Ecto neural progenitor cell (in vitro differentiated cells): ENCODE results near the gene RALY.
"Not testable (repeated sequence)": the region's sequence is repeated elsewhere in the genome, so short reads cannot be mapped to it uniquely, and the experiment has no call there.

ENCODE experiments used
- DNase-seq: peaks from one replicate; pipeline ENCODE4 v3.0.0-alpha.2; 2018; ENCODE audit warnings: low spot score

The RALY gene

DNA sequence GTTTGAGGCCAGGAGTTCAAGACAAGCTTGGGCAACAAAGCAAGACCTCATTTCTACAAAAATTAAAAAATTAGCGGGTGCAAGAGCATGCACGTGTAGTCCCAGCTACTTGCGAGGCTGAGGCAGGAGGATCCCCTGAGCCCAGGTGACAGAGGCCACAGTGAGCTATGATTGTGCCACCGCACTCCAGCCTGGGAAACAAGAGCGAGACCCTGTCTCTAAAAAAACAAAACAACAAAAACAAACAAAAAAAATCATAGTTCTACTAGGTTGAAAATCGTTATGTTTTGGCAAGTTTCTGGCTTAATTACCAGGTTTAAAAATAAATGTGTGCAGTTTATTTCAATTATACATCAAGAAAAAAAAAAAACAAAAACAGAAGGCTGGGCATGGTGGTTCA lies 115.7 kb downstream of the RALY start:
- no peak for DNase-seq

DNA sequence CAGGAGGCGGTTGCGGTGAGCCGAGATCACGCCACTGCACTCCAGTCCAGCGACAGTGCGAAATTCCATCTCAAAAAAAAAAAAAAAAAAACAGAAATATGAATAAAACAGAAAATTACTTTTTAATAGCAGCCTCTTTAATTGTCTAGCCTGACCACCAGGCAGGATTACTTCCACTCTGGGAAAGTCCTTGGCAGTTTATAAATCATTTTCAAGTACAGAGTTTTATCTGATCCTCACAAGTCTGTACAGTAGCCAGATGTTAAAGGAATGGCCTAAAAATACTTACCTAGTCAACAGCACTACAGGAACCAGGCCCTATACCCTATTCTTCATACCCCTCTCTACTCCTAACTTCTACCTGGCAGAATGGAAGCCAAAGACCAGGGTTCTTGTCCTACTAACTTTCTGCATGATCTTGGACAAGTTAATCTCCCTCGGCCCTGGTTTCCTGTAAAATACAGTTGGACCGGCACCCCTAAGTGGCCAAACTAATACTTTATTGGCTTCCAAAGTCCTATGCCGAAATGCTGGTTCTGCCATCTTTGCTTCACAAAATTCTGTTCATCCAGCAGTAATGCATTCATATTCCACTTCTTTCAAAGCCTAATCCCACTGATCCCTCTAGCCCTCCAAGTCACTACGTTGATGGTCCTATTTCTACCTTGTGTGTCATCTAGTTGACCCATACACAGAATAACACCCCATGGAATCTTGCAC lies 116.5 kb downstream of the RALY start:
- DNase-seq: no peak

DNA sequence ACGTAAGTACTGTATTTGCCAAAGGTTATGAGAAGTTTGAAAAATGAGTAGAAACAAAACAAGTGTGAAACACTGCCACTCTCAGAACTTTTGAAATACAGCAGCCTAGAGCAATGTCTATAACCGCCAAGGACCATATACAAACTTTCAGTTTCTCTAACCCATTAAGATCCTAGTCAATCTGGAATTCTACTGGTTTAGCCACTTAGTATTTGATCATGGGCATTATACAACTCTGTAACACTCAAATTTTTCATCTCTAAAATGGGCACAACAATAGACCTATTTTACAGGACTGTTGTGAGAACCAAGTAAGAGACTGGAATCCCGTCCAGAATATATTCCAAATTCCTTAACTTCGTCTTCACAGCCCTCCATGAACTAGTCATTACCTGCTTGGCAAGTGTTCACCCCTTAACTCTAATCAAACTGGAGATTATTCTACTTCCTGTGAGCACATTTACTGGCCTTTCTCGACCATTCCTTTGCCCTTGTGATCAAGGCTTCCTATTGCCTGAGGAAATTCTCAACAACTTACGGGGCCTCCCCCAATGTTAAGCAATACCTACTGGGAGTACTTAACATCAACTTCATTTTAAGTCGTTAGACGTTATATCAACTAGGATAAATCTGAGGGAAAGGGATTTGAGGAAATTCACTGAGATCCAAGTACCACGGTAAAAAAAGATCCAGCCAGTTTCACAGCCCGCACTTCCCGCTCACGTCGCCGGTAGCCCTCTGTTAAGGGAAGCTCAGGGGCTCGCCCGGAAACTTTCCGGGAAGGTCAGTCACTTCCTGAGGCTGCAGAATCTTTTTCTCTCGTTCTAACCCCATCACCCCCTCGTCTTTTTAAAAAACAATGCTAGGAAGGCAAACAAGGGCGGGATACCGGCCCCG lies 117.3 kb downstream of the RALY start:
- DNase-seq: no peak

DNA sequence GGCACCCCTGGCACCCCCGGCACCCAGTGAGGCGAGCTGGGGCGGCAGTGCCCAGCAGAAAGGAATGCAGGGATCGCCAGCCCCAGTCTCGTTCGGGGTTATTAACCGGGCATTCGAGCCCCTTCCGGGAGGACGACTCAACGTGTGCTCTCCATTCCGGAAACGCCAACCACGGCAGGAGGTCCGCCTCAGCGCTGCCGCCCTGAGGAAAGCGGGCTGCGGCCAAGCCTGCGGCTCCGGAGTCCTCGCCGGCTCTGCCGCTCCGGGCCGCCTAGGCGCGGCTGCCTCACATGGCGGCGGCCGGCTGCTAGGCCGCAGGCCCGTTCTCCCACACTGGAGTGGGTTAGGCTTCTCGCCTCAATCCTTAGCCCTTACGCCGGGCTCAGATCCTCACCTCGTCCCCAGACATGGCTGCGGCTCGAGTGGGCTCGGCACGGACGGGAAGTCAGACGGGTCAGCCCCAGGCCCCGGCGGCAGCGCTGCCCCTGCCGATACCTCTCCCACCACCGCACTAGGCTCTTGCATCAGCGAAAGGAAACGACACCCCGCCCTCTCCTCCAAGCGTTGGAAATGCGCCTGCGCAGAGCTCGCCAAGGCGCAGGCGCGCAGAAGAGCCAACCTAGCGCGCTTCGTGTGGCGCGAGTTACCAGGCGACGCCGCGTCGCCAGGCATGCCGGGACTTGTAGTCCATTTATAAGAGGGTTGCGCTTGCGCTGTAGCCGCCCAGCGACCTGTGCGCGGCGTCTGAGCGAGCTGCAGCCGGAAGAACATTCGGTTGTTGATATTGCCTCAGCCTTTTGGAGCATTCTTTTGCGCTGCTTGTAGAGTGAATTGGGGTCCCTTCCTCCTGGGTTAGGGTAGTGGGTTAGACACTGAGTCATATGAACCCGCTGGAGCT lies 118.2 kb downstream of the RALY start, which contains the start of gene EIF2S2:
Gene EIF2S2, minus strand, starts transcription at position 542 of the 898 bp plus-strand sequence. Its CDS starts 133 bp downstream, at position 409.
- peak; percentile 97 for DNase-seq

GRCh38 chr20:34112600-34113101 lies 118.9 kb downstream of the RALY start:
- peak; percentile 57 for DNase-seq

DNA sequence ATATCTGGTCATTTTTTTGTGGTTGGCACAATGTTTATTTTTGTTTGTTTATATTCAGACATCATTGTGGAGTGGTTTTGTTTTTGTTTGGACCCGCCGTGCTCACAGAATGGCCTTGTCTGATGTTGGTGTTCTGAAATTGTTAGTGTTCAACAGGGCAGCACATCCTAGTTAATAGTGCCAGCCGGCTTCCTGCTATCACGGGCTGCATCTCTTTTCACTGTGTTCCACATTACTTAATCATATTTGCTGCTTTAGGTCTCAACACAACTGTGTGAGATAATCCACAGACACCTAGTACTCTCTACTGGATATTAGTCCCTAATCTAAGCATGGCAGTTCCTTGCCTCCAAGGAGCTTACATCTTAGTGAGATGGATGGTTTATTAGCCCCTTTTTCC lies 121.1 kb downstream of the RALY start:
- no peak for DNase-seq

- no peak for DNase-seq
Observed at GRCh38 chr20:34115232-34115631, 121.5 kb downstream of the RALY start.

DNA sequence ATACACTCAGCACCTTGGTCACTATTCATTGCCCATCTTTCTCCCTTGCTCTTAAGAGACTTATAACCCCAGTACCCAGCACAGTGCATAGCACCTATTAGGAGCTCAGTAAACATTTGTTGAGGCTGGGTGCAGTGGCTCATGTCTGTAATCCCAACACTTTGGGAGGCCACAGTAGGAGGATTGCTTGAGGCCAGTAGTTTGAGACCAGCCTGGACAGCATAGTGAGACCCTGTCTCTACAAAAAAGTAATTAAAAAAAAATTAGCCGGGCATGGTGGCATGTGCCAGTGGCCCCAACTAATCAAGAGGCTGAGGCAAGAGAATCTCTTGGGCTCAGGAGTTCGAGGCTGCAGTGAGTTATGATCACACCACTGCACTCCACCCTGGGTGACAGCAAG lies 126.5 kb downstream of the RALY start:
- no peak for DNase-seq

GRCh38 chr20:34122274-34122980 lies 128.7 kb downstream of the RALY start:
- DNase-seq: no peak

DNA sequence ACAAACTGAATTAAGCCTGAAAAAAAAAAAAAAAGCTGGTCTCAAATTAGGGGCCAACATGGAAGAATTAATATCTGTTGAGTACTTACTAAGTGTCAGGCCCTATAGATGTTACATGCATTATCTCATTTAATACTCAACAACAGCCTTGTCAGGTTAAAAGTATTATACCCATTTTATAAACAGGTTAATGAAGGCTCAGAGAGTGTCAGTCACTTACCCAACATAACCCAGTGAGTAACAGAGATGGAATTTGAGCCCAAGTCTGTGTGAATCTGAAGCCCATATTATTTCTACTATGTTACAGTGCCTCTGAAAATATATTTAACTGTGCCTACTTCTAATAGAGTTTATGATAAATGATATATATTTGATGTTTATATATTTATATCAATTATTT lies 129.6 kb downstream of the RALY start:
- DNase-seq: no peak

DNA sequence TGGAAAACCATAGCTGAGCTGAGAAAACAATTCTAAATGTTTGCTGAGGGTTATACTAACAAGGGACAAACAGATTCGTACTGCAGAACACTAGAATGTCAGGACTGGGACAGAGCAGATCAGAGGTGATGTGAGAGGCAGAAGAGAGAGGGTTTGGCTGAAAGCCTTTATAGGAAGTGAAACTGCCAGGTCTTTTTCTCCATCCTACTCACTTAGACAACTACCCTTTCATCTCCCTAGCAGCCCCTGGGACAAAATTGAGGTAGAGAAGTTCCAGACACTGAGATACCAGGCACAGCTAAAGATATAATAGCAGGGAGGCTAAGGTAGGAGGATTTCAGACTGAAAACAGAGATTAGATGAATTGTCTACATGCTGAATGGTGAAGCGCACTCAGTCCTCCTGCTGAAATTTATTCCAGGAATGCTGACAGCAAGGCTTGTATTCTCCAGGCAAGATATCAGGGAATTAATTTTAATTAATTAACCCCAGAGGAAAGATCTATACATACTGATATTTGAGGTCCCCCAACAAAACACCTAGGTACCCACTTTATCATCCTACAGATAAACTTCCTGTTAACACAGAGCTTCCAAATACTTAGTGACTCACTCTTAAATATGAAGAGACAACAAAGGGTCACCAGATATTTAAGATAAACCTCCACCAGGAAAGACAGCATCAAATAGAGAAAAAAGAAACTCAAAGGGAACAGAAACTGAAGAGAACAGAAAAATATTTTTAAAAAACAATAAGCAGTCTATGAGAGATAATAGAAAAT lies 130.9 kb downstream of the RALY start:
- DNase-seq: no peak

DNA sequence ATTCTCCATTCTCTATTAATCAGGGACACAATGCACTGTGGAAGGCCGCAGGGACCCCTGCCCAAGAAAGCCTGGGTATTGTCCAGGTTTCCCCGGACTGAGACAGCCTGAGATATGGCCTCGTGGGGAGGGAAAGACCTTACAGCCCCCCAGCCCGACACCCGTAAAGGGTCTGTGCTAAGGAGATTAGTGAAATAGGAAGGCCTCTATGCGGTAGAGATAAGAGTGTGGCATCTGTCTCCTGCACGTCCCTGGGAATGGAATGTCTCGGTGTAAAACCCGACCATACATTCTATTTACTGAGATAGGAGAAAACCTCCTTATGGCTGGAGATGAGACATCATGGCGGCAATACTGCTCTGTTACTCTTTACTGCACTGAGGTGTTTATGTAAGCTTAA lies 134.1 kb downstream of the RALY start:
- DNase-seq: no peak

- peak; percentile 65 for DNase-seq
Observed at GRCh38 chr20:34129518-34130162, 135.9 kb downstream of the RALY start.

GRCh38 chr20:34131491-34131890 lies 137.8 kb downstream of the RALY start:
- no peak for DNase-seq

DNA sequence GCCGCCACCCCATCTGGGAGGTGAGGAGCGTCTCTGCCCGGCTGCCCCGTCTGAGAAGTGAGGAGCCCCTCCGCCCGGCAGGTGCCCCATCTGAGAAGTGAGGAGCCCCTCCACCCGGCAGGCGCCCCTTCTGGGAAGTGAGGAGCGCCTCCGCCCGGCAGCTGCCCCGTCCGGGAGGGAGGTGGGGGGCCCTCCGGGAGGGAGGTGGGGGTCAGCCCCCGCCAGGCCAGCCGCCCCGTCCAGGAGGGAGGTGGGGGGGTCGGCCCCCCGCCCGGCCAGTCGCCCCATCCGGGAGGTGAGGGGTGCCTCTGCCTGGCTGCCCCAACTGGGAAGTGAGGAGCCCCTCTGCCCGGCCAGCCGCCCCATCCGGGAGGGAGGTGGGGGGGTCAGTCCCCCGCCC lies 138.8 kb downstream of the RALY start:
- DNase-seq: not testable (repeated sequence)

DNA sequence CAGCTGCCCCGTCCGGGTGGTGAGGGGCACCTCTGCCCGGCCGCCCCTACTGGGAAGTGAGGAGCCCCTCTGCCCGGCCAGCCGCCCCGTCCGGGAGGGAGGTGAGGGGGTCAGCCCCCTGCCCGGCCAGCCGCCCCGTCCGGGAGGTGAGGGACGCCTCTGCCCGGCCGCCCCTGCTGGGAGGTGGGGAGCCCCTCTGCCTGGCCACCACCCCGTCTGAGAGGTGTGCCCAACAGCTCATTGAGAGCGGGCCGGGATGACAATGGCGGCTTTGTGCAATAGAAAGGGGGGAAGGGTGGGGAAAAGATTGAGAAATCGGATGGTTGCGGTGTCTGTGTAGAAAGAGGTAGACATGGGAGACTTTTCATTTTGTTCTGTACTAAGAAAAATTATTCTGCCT lies 139.2 kb downstream of the RALY start:
- not testable (repeated sequence) for DNase-seq

DNA sequence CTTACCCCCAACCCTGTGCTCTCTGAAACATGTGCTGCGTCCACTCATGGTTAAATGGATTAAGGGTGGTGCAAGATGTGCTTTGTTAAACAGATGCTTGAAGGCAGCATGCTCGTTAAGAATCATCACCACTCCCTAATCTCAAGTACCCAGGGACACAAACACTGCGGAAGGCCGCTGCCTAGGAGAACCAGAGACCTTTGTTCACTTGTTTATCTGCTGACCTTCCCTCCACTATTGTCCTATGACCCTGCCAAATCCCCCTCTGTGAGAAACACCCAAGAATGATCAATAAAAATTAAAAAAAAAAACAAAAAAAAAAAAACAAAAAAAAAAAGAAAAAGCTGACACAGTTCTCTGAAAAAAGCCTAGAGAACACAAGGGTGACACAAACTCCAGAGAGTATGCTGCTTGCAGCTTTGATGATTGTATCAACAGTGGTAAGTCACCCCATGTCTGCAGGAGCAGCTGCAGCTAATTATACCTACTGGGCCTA lies 139.7 kb downstream of the RALY start:
- DNase-seq: not testable (repeated sequence)
